GM19035 (cell line): ENCODE data around the gene CEP290.
"Not testable (repeated sequence)": the region's sequence is repeated elsewhere in the genome, so short reads cannot be mapped to it uniquely, and the experiment has no call there.

Experiments used
- ATAC-seq: cut with Tn5 transposase; IDR thresholded peaks from one replicate; pipeline ENCODE4 v1.9.1; 2021; ENCODE audit not compliant: unreplicated experiment

CEP290 gene

DNA sequence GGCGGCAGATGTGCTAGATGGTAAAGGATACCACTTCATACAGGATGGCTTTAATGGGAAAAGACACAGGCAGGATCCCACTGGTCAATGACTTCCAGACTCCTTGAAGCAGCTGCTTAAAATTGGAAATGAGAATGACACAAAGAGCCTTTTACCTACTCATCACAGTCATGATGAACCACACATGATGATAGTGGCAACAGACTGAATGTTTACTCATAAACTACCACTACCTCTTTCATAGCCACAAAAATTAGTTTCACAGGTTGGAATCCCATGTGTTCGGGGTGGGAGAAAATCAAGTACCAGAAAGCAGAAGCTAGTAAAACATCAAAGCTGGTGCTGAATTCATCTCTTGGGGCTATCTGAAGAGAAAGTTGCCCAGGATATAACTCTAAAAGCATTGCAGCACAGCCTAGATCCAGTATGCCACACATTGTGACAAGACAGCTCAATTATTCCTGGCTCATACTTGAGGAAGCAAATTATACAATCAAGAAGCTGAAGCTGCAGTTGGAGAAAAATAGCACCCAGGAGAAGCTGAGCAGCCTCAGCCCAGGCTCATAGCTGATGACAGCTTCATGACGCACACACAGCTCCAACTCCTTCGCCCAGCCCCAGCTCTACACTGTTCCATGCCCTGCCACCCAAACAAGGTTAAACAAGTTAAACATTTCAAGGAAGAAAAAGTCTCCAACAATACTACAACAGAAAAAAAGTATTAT is 83.7 kb downstream of the CEP290 start:
- no peak for ATAC-seq

- no peak for ATAC-seq
Observed at GRCh38 chr12:88056571-88056970, 85.3 kb downstream of the CEP290 start.

GRCh38 chr12:88052686-88053085 is 89.2 kb downstream of the CEP290 start:
- no peak for ATAC-seq

DNA sequence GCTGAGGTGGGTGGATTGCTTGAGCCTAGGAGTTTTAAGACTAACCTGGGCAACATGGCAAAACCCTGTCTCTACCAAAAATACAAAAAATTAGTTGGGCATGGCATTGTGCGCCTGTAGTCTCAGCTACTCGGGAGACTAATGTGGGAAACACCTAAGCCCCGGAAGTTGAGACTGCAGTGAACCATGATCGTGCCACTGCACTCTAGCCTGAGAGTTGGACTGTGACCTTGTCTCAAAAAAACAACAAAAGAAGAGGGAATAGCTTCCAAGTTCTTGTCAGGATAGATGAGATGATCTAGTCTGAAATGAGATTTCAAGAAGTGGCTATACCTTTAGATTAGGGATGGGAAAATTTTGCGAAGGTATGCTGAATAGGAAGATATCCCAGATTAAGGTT is 97.9 kb downstream of the CEP290 start:
- ATAC-seq, result no peak

GRCh38 chr12:88037770-88038169 is 104.1 kb downstream of the CEP290 start:
- ATAC-seq, result no peak

- ATAC-seq, result no peak
Observed at GRCh38 chr12:88036353-88036965, 105.4 kb downstream of the CEP290 start.

- peak; percentile 24 for ATAC-seq
Observed at GRCh38 chr12:88035907-88036289, 106.0 kb downstream of the CEP290 start.

DNA sequence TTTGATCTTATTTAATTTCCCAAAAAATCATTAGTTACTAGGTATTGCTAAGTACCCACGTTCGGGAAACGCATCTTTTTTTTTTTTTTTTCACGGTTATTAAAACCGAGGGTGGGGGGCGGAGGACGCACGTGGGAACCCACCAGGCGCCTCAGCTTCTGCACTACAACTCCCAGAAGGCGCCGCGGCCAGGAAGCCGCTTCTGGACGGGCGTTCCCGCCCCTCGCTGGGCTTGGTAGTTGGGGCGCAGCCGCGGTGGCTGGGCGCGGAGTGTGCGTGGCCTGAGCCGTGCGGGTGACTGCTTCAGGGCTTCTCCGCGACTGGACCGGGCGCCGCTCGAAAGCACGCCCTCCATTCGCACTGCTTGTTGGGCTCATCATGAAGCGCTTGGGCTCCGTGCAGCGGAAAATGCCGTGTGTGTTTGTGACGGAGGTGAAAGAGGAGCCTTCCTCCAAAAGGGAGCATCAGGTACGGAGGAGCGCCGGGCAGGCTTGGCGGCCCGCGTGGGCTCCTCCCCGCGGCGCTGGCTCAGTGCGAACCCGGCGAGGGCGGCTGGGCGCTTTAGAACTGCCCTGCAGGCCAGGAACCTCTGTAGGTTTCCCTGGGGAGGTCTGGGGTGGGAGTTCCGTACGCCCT is 106.5 kb downstream of the CEP290 start:
- ATAC-seq, result peak; percentile 100

DNA sequence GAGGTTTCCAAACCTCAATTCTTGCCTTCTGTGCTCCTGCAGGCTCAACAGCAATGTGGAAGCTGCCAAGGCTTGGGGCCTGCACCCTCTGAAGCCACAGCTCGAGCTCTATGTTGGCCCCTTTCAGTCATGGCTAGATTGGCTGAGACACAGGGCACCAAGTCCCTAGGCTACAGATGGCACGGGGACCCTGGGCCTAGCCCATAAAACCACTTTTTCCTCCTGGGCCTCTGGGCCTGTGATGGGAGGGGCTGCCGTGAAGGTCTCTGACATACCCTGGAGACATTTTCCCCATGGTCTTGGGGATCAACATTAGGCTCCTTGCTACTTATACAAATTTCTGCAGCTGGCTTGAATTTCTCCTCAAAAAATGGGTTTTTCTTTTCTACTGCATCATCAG is 110.7 kb downstream of the CEP290 start:
- ATAC-seq, result not testable (repeated sequence)

DNA sequence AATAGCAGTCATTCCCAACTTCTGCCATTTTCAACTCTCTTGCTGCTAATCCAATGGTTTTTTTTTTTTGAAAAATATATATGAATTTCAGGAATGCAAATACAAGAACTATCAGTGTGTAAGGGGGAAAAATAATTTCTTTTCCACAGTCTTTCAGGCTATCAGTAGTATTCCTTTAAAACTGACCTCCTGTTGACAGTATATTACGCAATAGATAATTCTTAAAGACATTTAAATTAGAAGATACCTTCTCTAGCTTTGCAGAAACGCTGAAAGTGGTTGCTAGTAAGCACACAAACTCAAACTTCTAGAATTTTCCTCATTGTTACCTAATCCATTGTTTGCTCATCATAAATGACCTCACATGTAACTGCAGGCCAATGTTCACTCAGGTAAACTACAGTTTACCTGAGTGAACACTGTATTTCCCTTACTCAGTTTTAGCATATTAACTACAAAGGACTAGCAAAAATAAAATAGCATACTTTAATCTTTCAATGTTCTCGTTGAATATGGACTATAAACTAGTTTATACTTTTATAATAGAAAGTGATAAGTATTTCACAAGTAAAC is 112.7 kb downstream of the CEP290 start, which contains the start of gene C12orf50:
Gene C12orf50 (minus strand): TSS at position 309 of the 573 bp plus-strand sequence. CDS start 2,439 bp downstream, outside the sequence.
- no peak for ATAC-seq

DNA sequence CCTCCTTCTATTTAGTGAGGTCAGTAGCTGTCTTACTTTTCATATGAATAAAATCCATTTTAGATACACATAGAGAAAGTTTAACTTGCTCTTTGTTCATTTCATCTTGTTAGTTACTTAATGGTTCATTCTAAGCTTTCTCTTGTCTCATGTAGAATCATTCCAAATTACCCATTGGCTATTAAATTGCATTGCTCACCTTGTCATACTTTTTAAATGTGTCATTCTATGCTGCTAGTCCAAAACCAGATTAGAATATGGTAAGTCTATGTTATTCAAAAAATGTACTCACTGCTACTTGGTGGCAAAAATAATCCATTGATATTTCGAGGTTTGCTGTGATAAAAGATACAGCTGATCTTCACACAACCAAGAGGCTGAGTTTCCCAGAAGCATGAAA is 115.7 kb downstream of the CEP290 start:
- no peak for ATAC-seq

- no peak for ATAC-seq
Observed at GRCh38 chr12:88017964-88018363, 123.9 kb downstream of the CEP290 start.

GRCh38 chr12:88015825-88016224 is 126.1 kb downstream of the CEP290 start:
- no peak for ATAC-seq

GRCh38 chr12:88011755-88012154 is 130.1 kb downstream of the CEP290 start:
- ATAC-seq, result no peak

DNA sequence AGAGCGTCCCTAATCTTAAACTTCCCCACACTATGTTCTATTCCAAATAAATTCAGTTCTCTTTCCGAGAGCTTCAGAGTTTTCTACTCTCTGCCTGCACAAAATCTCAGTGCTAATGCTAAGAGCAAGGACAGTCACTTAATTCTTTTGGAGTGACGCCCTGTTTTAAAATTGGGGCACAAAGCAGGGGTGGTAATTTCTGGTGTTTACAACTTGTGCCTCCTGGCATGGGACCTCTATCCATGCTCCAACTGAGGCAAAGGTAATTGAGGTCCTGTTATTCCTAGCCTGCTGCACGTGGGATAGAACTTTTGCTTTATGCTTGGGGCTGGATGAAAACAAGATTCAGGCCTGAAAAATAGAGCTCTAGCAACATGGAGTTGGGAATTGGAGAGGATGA is 135.5 kb downstream of the CEP290 start:
- ATAC-seq, result no peak

- ATAC-seq, result no peak
Observed at GRCh38 chr12:88001327-88001726, 140.6 kb downstream of the CEP290 start.
